SU-DHL-6 (cell line): ENCODE results near the gene UHRF2.

Experiments used
- CTCF ChIP-seq: fragments of 200-600 bp; sonication (generic); IDR thresholded peaks from one replicate; pipeline ENCODE4 v1.5.1; 2017; ENCODE audit warnings: antibody characterized with exemption, mild to moderate bottlenecking, low read length, moderate library complexity; ENCODE audit not compliant: insufficient read depth, poor library complexity, severe bottlenecking
- EZH2phosphoT487 ChIP-seq: fragments of 200-600 bp; sonication (generic), shearing (Covaris generic); conservative IDR thresholded peaks from 2 replicates; pipeline ENCODE4 v1.6.1; 2018; ENCODE audit warnings: mild to moderate bottlenecking, antibody characterized with exemption, low read length, moderate library complexity, mixed read lengths

- TF ChIP-seq CTCF (no peak), EZH2phosphoT487 (no peak)
Observed at GRCh38 chr9:6408320-6408719, 4.7 kb upstream of the UHRF2 start.
